Suprapubic skin (tissue), 4 donors: ENCODE results near the gene KLF17. TPM values are rescaled to one million over a fixed set of nuclear protein-coding genes. Genes with fewer than 3 reads are reported as not detected.

Experiments used
- DNase-seq, 2 donors: peaks; one replicate each; pipeline ENCODE4 v3.0.0-alpha.2; 2019; ENCODE audit warnings: low spot score in 2 of 2
- H3K27ac ChIP-seq: fragments of 200-600 bp; sonication (generic); one replicate; pipeline ENCODE4 v1.5.1; 2019
- H3K27me3 ChIP-seq: fragments of 200-600 bp; sonication (generic); one replicate; pipeline ENCODE4 v1.5.1; 2019
- H3K36me3 ChIP-seq: fragments of 200-600 bp; sonication (generic); one replicate; pipeline ENCODE4 v1.5.1; 2019
- H3K4me1 ChIP-seq: fragments of 200-600 bp; sonication (generic); one replicate; pipeline ENCODE4 v1.5.1; 2019
- H3K4me3 ChIP-seq: fragments of 200-600 bp; sonication (generic); one replicate; pipeline ENCODE4 v1.5.1; 2019; ENCODE audit warnings: mild to moderate bottlenecking
- H3K9me3 ChIP-seq: fragments of 200-600 bp; sonication (generic); one replicate; pipeline ENCODE4 v1.5.1; 2019
- EP300 ChIP-seq: sonication (generic); formaldehyde crosslinking; IDR thresholded peaks from one replicate; pipeline ENCODE4 v1.6.1; 2017; ENCODE audit warnings: antibody characterized with exemption
- POLR2A ChIP-seq, 2 donors: fragments of 450-650 bp; IDR thresholded peaks; one replicate each; pipeline ENCODE4 v1.6.1; 2017; ENCODE audit warnings: antibody characterized with exemption in 2 of 2, mild to moderate bottlenecking in 2 of 2, moderate library complexity in 2 of 2
- POLR2AphosphoS5 ChIP-seq, 3 donors: sonication (generic); formaldehyde crosslinking; IDR thresholded peaks; one replicate each; pipeline ENCODE4 v1.6.1; 2017; ENCODE audit warnings: antibody characterized with exemption in 3 of 3
- WGBS: methylation state at CpG from one replicate; pipeline ENCODE4 v1.1.5; 2018; 5-methylcytosine and 5-hydroxymethylcytosine counted together
- total RNA-seq, 4 donors: library from RNA; depleted of rRNA; stranded (reverse); fragments of >200 nt; gene quantifications; one replicate each; pipeline ENCODE4 v1.1.0, GENCODE V29; 2016
- TF ChIP-seq, protein P1 (sequence below), 2 donors: fragments of 200-600 bp in 1 of 2; fragments of 450-650 bp in 1 of 2; sonication (generic) in 1 of 2; IDR thresholded peaks; one replicate each; pipeline ENCODE4 v1.5.1; 2016 to 2019; ENCODE audit warnings: antibody characterized with exemption in 2 of 2, mild to moderate bottlenecking in 1 of 2, moderate library complexity in 1 of 2

Gene KLF17
- total RNA-seq, 4 donors from 2014 or later: not detected

GRCh38 chr1:44108241-44108640 lies 10.4 kb upstream of the KLF17 start:
- no peak for DNase-seq
- Histone ChIP-seq H3K4me1 (no peaks in the 10 kb centered on the region), H3K27ac (no peak overlapping the region), H3K9me3 (no peaks in the 10 kb centered on the region), H3K27me3 (peaks cover 18% of the 10 kb centered on the region), H3K4me3 (no peak overlapping the region), H3K36me3 (no peaks in the 10 kb centered on the region)
- 63% methylated on average over 1 of the region's 1 CpG for WGBS
- no peak for TF ChIP-seq POLR2A (IDR thresholded peaks at IDR 0.05)
- TF ChIP-seq EP300: no peak
- TF ChIP-seq POLR2AphosphoS5 (IDR thresholded peaks at IDR 0.05): no peak
- TF ChIP-seq, protein P1, sequence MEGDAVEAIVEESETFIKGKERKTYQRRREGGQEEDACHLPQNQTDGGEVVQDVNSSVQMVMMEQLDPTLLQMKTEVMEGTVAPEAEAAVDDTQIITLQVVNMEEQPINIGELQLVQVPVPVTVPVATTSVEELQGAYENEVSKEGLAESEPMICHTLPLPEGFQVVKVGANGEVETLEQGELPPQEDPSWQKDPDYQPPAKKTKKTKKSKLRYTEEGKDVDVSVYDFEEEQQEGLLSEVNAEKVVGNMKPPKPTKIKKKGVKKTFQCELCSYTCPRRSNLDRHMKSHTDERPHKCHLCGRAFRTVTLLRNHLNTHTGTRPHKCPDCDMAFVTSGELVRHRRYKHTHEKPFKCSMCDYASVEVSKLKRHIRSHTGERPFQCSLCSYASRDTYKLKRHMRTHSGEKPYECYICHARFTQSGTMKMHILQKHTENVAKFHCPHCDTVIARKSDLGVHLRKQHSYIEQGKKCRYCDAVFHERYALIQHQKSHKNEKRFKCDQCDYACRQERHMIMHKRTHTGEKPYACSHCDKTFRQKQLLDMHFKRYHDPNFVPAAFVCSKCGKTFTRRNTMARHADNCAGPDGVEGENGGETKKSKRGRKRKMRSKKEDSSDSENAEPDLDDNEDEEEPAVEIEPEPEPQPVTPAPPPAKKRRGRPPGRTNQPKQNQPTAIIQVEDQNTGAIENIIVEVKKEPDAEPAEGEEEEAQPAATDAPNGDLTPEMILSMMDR (IDR thresholded peaks at IDR 0.05): no peak

GRCh38 chr1:44108971-44109370 lies 9.7 kb upstream of the KLF17 start:
- Histone ChIP-seq H3K36me3 (no peaks in the 10 kb centered on the region), H3K4me3 (no peak overlapping the region), H3K9me3 (no peaks in the 10 kb centered on the region), H3K27me3 (peaks cover 12% of the 10 kb centered on the region), H3K27ac (no peak overlapping the region), H3K4me1 (no peaks in the 10 kb centered on the region)
- TF ChIP-seq, protein P1 (IDR thresholded peaks at IDR 0.05): no peak
- no peak for TF ChIP-seq POLR2AphosphoS5 (IDR thresholded peaks at IDR 0.05)
- no peak for TF ChIP-seq POLR2A (IDR thresholded peaks at IDR 0.05)
- no peak for TF ChIP-seq EP300
- WGBS: 88% methylated on average over 1 of the region's 1 CpG
- DNase-seq: no peak

- Histone ChIP-seq H3K27me3 (peaks cover 8% of the 10 kb centered on the region), H3K27ac (no peak overlapping the region), H3K9me3 (no peaks in the 10 kb centered on the region), H3K4me3 (no peak overlapping the region), H3K36me3 (no peaks in the 10 kb centered on the region), H3K4me1 (no peaks in the 10 kb centered on the region)
- TF ChIP-seq POLR2AphosphoS5 (IDR thresholded peaks at IDR 0.05) (no peak), EP300 (no peak), POLR2A (IDR thresholded peaks at IDR 0.05) (no peak)
- TF ChIP-seq, protein P1 (IDR thresholded peaks at IDR 0.05): no peak
- no peak for DNase-seq
- 91% methylated on average over 5 of the region's 5 CpGs for WGBS
These were observed 7.7 kb upstream of the KLF17 start for GRCh38 chr1:44110916-44111315.

DNA sequence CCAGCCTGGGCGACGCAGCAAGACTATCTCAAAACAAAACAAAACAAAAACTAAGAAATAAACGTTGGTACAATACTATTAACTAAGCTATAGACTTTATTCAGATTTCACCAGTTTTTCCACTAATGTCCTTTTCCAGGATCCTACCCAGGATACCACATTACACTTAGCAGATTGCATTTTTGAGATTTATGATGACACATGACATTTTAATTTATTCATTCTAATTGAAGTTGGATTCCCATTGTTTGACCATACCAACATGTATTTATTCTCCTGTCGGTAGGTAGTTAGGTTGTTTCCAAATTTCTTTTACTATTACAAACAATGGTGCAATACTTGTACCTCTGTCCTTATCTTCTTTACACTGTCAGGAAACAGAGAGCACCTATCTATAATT lies 6.8 kb upstream of the KLF17 start:
- H3K9me3 ChIP-seq: no peaks in the 10 kb centered on the region
- H3K27ac ChIP-seq: no peak overlapping the region
- peaks cover 5% of the 10 kb centered on the region for H3K27me3 ChIP-seq
- no peak for DNase-seq
- WGBS: 80% methylated on average over 4 of the region's 4 CpGs
- H3K4me3 ChIP-seq: no peak overlapping the region
- H3K36me3 ChIP-seq: no peaks in the 10 kb centered on the region
- H3K4me1 ChIP-seq: no peaks in the 10 kb centered on the region
- TF ChIP-seq, protein P1 (IDR thresholded peaks at IDR 0.05): no peak

DNA sequence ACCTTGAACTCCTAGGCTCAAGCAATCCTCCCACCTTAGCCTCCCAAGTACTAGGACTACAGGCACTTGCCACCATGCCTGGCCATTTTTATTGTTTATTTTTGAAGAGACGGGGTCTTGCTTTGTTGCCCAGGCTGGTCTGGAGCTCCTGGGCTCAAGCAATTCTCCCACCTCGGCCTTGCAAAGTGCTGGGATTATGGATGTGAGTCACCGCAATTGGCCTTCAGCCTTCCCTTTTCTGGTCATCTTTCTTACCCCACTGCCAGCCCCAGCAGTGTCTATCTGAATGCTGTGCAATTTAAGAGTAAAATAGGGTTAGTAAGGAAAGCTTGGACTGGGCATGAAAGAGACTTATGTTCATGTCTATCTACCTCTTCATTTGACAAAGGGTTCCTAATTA lies 6.1 kb upstream of the KLF17 start:
- Histone ChIP-seq H3K4me3 (no peak overlapping the region), H3K27ac (no peak overlapping the region)
- WGBS: 86% methylated on average over 3 of the region's 3 CpGs

More for the DNA sequence above, 6.1 kb upstream of the KLF17 start:
- H3K9me3 ChIP-seq: no peaks in the 10 kb centered on the region
- TF ChIP-seq, protein P1 (IDR thresholded peaks at IDR 0.05): no peak
- no peak for TF ChIP-seq POLR2A (IDR thresholded peaks at IDR 0.05)
- H3K36me3 ChIP-seq: no peaks in the 10 kb centered on the region
- DNase-seq: no peak
- H3K4me1 ChIP-seq: no peaks in the 10 kb centered on the region
- no peaks in the 10 kb centered on the region for H3K27me3 ChIP-seq
